IPS-15b (cell line): ENCODE data around the gene P2RX2.

ENCODE experiments used
- H3K27me3 ChIP-seq: one replicate; pipeline ENCODE4 v1.6.1; 2013; ENCODE audit warnings: low read length; ENCODE audit not compliant: control insufficient read depth, insufficient read depth
- H3K36me3 ChIP-seq: one replicate; pipeline ENCODE4 v1.6.1; 2013; ENCODE audit warnings: low read length; ENCODE audit not compliant: control insufficient read depth, insufficient read depth
- H3K4me1 ChIP-seq: one replicate; pipeline ENCODE4 v1.6.1; 2013; ENCODE audit warnings: mild to moderate bottlenecking, low read length; ENCODE audit not compliant: control insufficient read depth, insufficient read depth
- H3K4me3 ChIP-seq: one replicate; pipeline ENCODE4 v1.5.1; 2013; ENCODE audit warnings: low read depth, low read length
- H3K9ac ChIP-seq: one replicate; pipeline ENCODE4 v1.6.1; 2013; ENCODE audit warnings: low read depth, mild to moderate bottlenecking, low read length
- H3K9me3 ChIP-seq: one replicate; pipeline ENCODE4 v1.6.1; 2013; ENCODE audit warnings: mild to moderate bottlenecking, low read length; ENCODE audit not compliant: control insufficient read depth, insufficient read depth

P2RX2 gene

DNA sequence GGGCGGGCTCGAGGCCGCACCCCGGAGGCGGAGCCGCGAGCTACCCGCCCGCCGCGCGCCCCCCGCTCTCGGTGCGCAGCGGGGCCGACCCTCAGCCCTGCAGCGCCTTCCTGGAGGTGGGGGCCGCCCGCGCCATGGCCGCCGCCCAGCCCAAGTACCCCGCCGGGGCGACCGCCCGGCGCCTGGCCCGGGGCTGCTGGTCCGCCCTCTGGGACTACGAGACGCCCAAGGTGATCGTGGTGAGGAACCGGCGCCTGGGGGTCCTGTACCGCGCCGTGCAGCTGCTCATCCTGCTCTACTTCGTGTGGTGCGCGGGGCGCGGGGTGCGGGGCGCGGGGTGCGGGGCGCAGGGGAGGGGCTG, at the start of gene P2RX2:
Gene P2RX2, plus strand, starts transcription at position 94 of the 361 bp plus-strand sequence. Its CDS starts 41 bp downstream, at position 135.
- peaks cover 7% of the 10 kb centered on the region for H3K36me3 ChIP-seq
- peaks cover 6% of the 10 kb centered on the region for H3K9me3 ChIP-seq
- H3K4me1 ChIP-seq: no peaks in the 10 kb centered on the region
- peaks cover 49% of the 10 kb centered on the region for H3K27me3 ChIP-seq
- H3K9ac ChIP-seq: no peak within 1 kb of the TSS
- peak within 1 kb of the TSS; percentile 35 for H3K4me3 ChIP-seq

DNA sequence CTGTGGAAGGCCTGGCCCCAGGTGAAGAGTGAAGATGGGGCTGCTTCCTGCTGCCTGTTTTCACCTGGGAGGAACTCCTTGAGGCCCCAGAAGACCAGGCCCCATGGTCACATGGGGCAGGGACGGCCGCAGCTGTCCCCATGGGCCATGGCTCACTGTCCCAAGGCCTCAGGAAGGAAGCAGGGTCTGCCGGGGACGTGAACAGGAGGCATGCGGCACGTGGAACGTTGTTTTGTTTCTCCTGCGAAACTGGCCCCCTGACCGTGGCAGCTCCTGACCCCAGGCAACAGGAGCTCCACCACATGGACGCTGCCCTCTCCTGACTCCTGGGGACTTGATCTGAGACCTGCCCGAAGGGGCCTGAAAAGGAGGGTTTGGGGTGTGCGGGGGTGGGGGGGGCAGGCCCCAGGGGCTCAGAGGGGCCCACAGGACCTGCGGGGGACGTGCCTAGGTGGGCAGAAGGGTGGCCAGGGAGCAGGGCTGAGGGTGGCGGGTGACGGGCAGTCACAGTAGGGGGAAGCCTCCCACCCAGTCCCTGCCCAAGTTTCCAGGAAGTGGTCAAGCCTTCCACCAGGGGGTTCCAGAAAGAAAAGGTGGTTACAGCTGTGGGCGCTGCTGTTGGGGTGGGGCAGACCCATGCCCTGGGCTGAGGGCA, 49.6 kb upstream of the P2RX2 start:
- H3K36me3 ChIP-seq: peaks cover 44% of the 10 kb centered on the region
- no peak overlapping the region for H3K9ac ChIP-seq
- no peaks in the 10 kb centered on the region for H3K27me3 ChIP-seq
- H3K4me3 ChIP-seq: no peak overlapping the region
- no peaks in the 10 kb centered on the region for H3K9me3 ChIP-seq
- H3K4me1 ChIP-seq: no peaks in the 10 kb centered on the region

DNA sequence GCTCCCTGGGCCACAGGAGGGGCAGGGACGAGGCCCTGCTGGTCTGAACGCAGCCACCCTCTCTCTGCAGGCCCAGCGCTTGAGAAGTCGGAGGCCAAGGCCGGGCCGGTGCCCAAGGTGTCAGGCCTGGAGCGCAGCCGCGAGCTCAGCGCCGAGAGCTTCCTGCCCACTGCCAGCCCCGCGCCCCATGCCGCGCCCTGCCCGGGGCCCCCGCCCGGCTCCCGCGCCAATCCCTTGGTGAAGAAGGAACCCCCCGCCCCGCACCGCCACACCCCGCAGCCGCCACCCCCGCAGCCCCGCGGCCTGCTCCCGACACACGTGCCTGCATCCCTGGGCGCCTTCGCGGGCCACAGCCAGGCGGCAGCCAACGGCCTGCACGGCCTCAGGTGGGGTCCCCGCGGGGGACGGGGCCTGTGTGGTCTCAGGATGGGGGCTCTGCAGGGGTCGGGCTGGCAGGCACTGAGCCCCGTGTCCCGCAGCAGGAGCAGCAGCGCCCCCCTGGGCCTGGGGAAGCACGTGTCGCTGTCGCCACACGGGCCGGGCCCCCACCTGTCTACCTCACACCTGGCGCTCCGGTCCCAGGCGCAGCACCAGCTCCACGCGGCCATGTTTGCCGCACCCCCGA, 48.6 kb upstream of the P2RX2 start:
- Histone ChIP-seq H3K4me1 (no peaks in the 10 kb centered on the region), H3K36me3 (peaks cover 51% of the 10 kb centered on the region), H3K27me3 (no peaks in the 10 kb centered on the region), H3K9ac (no peak overlapping the region), H3K4me3 (no peak overlapping the region), H3K9me3 (no peaks in the 10 kb centered on the region)

DNA sequence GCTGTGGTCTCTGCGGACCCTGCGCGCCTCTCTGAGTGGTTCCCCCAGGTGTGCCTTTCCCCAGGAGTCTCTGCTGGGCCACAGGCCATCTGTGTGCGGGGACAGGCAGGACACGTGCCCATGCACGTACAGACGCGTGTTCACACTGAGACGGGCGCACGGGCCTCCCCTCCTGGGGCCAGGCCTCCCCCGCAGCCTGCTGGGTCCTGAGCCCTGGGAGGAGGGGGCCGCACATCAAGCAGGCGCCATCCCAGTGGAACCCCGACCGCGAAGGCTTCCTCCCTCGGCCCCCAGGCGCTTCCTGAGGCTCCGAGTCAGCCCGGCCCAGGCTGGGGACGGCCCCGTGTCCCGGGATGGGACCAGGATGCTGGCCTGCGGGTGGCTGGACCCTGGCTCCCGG, 47.9 kb upstream of the P2RX2 start:
- Histone ChIP-seq H3K27me3 (no peaks in the 10 kb centered on the region), H3K9me3 (no peaks in the 10 kb centered on the region), H3K9ac (no peak overlapping the region), H3K4me1 (no peaks in the 10 kb centered on the region), H3K36me3 (peaks cover 55% of the 10 kb centered on the region), H3K4me3 (no peak overlapping the region)

DNA sequence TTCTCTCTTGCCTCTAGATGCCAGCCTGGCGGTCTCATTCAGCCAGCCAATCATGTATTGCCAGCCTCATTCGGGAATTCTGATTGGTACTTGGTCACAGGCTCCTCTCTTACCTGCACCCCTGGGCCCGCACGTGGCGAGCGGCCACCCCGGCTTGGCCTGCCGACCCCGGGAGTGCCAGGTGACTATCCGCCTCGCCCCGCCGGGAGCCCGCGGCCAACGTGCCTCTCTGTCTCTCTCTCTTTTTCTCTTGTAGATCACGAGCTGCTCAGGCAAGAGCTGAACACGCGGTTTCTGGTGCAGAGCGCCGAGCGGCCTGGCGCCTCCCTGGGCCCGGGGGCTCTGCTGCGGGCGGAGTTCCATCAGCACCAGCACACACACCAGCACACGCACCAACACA, 47.5 kb upstream of the P2RX2 start:
- H3K4me3 ChIP-seq: no peak overlapping the region
- no peaks in the 10 kb centered on the region for H3K4me1 ChIP-seq
- H3K9ac ChIP-seq: no peak overlapping the region
- H3K36me3 ChIP-seq: peaks cover 59% of the 10 kb centered on the region
- no peaks in the 10 kb centered on the region for H3K27me3 ChIP-seq
- H3K9me3 ChIP-seq: no peaks in the 10 kb centered on the region

DNA sequence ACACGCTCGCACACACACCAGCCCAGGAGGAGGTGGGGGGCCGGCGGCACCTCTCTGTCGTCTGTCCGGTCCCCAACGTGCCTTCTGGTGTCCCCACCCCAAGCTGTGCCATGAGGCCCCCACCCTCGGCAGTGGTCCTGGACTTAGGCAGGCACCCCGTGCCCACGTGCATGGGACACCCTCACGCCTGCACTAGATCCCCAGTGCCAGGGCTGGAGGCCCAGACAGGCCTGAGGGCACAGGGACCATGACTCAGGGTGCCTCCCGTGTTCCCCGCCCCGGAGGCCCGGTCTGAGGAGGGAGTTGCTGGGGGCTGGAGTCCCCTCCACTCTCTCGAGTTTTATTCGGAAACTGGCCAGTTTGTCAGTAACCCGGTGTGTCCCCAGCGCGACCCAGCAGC, 47.0 kb upstream of the P2RX2 start:
- Histone ChIP-seq H3K27me3 (no peaks in the 10 kb centered on the region), H3K9me3 (no peaks in the 10 kb centered on the region), H3K4me3 (no peak overlapping the region), H3K36me3 (peaks cover 58% of the 10 kb centered on the region), H3K9ac (no peak overlapping the region), H3K4me1 (no peaks in the 10 kb centered on the region)

DNA sequence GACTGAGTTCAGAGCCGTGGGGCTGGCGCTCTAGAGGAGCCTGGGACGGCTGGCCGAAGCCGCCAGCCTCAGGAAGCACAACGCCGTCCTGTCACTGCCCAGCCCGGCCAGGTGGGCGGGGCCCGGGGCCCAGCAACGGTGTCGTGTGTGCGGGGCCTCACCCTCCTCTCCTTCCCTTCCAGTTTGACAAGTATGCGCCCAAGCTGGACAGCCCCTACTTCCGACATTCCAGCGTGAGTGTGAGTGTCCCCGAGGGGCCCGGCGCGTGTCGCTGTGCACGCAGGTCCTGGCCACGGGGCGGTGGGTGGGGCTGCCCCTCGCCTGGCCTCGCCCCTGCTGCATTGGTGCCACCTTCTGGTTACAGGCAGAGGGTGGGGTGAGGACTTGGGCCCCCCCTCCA, 46.5 kb upstream of the P2RX2 start:
- no peaks in the 10 kb centered on the region for H3K27me3 ChIP-seq
- H3K4me3 ChIP-seq: no peak overlapping the region
- H3K36me3 ChIP-seq: peaks cover 58% of the 10 kb centered on the region
- H3K4me1 ChIP-seq: no peaks in the 10 kb centered on the region
- H3K9me3 ChIP-seq: no peaks in the 10 kb centered on the region
- H3K9ac ChIP-seq: no peak overlapping the region

DNA sequence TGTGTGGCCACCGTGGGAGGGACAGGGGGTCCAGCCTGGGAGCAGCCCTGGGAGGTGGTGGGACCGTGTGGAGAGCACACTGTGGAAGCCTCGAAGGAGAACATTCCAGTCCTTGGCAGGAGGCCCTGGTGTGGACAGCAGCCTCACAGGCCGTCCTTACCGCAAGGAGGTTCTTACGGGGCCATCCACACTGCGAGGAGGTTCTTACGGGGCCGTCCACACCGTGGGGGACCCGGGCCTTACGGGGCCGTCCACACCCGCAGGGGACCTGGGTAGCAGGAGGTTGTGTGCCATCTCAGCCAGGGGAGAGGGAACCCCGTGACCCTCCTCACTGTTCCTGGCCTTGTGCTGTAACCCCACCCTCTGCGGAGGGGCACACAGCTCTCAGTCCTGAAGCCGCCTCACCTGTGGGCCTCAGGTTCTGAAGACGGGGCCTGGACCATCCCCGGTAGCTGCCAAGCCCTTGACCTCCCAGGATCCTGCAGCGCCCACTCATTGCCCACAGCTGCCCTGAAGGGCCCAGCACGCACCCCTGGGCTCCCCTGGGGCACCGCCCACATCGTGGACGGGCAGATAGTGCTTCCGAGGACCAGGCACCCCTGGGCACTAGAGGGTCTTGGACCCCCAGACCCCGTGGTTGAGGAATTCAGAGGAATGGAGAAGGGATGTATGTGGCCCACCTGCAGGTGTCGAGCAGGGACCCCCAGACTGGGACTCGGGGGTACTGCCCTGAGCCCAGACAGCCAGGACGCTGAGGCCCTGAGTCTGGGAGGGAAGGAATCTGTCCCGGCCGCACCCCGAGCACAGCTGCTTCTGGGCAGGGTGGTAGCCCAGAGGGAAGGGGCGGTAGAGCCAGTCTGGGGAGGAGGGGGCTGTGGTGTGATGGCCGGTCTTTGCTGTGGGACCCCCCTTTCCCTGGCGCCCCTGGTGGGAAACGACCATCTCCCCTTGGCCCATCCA, 45.5 kb upstream of the P2RX2 start:
- H3K9ac ChIP-seq: no peak overlapping the region
- H3K9me3 ChIP-seq: no peaks in the 10 kb centered on the region
- no peaks in the 10 kb centered on the region for H3K27me3 ChIP-seq
- no peaks in the 10 kb centered on the region for H3K4me1 ChIP-seq
- peaks cover 57% of the 10 kb centered on the region for H3K36me3 ChIP-seq
- no peak overlapping the region for H3K4me3 ChIP-seq

DNA sequence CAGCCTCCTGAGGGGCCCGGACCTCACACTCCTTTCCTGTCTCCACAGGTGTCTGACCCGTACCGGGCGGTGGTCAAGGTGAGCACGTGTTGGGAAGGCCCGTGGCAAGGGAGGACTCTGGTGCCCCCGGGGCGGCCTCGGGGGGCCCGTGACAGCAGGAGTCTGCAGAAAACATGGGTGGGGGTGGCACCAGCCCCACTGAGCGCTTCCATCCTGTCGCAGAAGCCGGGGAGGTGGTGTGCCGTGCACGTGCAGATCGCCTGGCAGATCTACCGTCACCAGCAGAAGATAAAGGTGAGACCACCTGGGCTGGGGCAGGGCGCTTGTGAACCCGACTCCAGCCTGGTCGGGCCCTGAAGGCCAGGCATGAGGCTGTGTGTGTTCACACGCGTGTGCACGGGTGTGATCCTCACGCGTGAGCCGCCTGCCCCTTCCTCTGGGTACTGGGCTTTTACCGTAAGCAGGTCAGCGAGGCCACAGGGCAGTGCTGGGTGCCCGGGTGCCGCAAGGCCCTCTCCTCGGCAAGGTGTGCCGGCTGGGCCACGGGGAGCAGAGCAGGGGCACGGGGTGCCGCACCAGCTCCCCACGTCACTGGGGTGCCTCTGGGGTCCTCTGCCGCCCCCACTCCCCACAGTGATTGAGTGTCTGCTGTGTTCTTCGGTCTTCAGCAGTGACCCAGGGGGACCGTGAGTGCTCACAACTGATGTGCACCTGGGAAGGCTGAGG, 44.1 kb upstream of the P2RX2 start:
- no peaks in the 10 kb centered on the region for H3K9me3 ChIP-seq
- H3K9ac ChIP-seq: no peak overlapping the region
- H3K4me1 ChIP-seq: no peaks in the 10 kb centered on the region
- H3K4me3 ChIP-seq: no peak overlapping the region
- peaks cover 56% of the 10 kb centered on the region for H3K36me3 ChIP-seq
- peaks cover 3% of the 10 kb centered on the region for H3K27me3 ChIP-seq

DNA sequence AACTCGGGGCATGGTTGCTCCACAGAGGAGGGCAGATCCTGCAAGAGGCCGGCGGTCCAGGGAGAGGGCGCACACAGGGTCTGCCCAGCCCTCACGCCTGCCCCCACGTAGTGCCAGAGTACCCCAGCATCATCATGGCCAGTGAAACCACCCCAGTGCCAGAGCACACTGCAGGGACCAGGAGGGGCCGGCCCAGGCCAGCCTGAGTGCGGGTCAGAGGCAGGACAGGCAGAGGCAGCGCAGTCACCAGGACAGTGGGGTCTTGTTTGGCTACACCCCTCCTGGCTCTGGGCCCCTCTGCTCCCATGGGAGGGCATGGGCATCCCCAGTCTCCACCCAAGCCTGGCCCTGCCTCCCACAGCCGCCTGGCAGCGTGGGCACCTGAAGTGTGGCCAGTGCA, 42.9 kb upstream of the P2RX2 start:
- Histone ChIP-seq H3K36me3 (peaks cover 50% of the 10 kb centered on the region), H3K9me3 (no peaks in the 10 kb centered on the region), H3K4me3 (no peak overlapping the region), H3K9ac (no peak overlapping the region), H3K4me1 (no peaks in the 10 kb centered on the region), H3K27me3 (peaks cover 5% of the 10 kb centered on the region)

DNA sequence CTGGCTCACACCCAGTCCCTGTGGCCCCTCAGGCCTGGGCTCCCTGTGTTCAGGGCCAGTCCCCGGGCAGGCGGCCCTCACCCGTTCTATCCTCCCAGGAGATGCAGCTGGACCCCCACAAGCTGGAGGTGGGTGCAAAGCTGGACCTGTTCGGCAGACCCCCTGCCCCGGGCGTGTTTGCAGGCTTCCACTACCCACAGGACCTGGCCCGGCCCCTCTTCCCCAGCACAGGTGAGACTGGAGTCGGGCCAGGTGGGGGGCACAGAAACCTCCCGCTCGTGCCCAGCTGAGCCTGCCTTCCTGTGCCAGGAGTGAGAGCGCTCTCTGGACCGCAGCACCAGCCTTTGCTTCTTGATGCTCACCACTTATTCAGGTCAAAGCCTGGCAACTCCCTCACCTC, 41.9 kb upstream of the P2RX2 start:
- Histone ChIP-seq H3K9ac (no peak overlapping the region), H3K36me3 (peaks cover 50% of the 10 kb centered on the region), H3K27me3 (peaks cover 9% of the 10 kb centered on the region), H3K4me3 (no peak overlapping the region), H3K4me1 (no peaks in the 10 kb centered on the region), H3K9me3 (no peaks in the 10 kb centered on the region)
